PC-9 (cell line): Measurements from ENCODE around the gene PRDM4. TPM values are rescaled to one million over a fixed set of nuclear protein-coding genes. Genes with fewer than 3 reads are reported as not detected.
"Not testable (repeated sequence)": the region's sequence is repeated elsewhere in the genome, so short reads cannot be mapped to it uniquely, and the experiment has no call there.

Experiments used
- BruUV-seq: library from RNA; stranded (reverse); fragments of 400-500 nt; replicated peaks from 2 replicates; lab custom pipeline; 2021; lab: Mats Ljungman, UMichigan
- CTCF ChIA-PET: fragments of 300-600 bp; sonication (Branson Sonifier 250); formaldehyde crosslinking; loops from one replicate; lab custom pipeline; 2022; ENCODE audit warnings: antibody characterized with exemption; lab: Charles Lee
- POLR2A ChIA-PET: fragments of 300-600 bp; sonication (Branson Sonifier 250); formaldehyde crosslinking; loops from one replicate; lab custom pipeline; 2022; ENCODE audit warnings: antibody characterized with exemption; ENCODE audit not compliant: unreplicated experiment; lab: Charles Lee
- DNase-seq, 2 experiments: peaks; one replicate each; pipeline versions ENCODE4 v3.0.0 to v3.0.0-alpha.2; 2015 to 2022; ENCODE audit warnings: mixed read lengths in 1 of 2
- H2AFZ ChIP-seq: fragments of 200-600 bp; sonication (generic); 2 replicates; pipeline ENCODE4 v1.8.1; 2017; ENCODE audit warnings: antibody characterized with exemption
- H3F3A ChIP-seq: fragments of 200-600 bp; sonication (generic); 2 replicates; pipeline ENCODE4 v1.8.1; 2017; ENCODE audit warnings: antibody characterized with exemption, mild to moderate bottlenecking, low read depth; ENCODE audit not compliant: insufficient read depth
- H3K27ac ChIP-seq: fragments of 200-600 bp; sonication (generic); 2 replicates; pipeline ENCODE4 v1.6.1; 2016; ENCODE audit warnings: mixed run types
- H3K27me3 ChIP-seq: fragments of 200-600 bp; sonication (generic); 2 replicates; pipeline ENCODE4 v1.6.1; 2016; ENCODE audit warnings: low read depth, mixed run types; ENCODE audit not compliant: insufficient read depth
- H3K36me3 ChIP-seq: fragments of 200-600 bp; sonication (generic); 2 replicates; pipeline ENCODE4 v1.6.1; 2016; ENCODE audit warnings: low read depth, mixed run types
- H3K4me1 ChIP-seq: fragments of 200-600 bp; sonication (generic); replicated peaks from 2 replicates; pipeline ENCODE4 v1.6.1; 2016; ENCODE audit warnings: mixed run types; ENCODE audit not compliant: insufficient read depth
- H3K4me2 ChIP-seq: fragments of 200-600 bp; sonication (generic); 2 replicates; pipeline ENCODE4 v1.6.1; 2017; ENCODE audit warnings: mixed run types
- H3K4me3 ChIP-seq: fragments of 200-600 bp; sonication (generic); 2 replicates; pipeline ENCODE4 v1.6.1; 2016; ENCODE audit warnings: mixed run types
- H3K79me2 ChIP-seq: fragments of 200-600 bp; sonication (generic); 2 replicates; pipeline ENCODE4 v1.6.1; 2017; ENCODE audit warnings: low read depth, mixed run types
- H3K9me2 ChIP-seq: fragments of 200-600 bp; sonication (generic); 2 replicates; pipeline ENCODE4 v1.8.1; 2017; ENCODE audit warnings: mild to moderate bottlenecking; ENCODE audit not compliant: insufficient read depth
- H3K9me3 ChIP-seq: fragments of 200-600 bp; sonication (generic); 2 replicates; pipeline ENCODE4 v1.8.1; 2016; ENCODE audit warnings: low read depth; ENCODE audit not compliant: insufficient read depth
- H4K20me1 ChIP-seq: fragments of 200-600 bp; sonication (generic); 2 replicates; pipeline ENCODE4 v1.8.1; 2017; ENCODE audit not compliant: insufficient read depth
- EZH2 ChIP-seq: fragments of 200-600 bp; sonication (generic); IDR thresholded peaks from 2 replicates; pipeline ENCODE4 v1.8.0; 2017; ENCODE audit warnings: antibody characterized with exemption, low read depth
- intact Hi-C: fragments of 100-400 bp; cut with micrococcal nuclease; formaldehyde crosslinking; loops from one replicate; pipeline ENCODE4 v1.10.0; 2022; ENCODE audit not compliant: unreplicated experiment
- total RNA-seq: library from RNA; stranded (reverse); gene quantifications from 2 replicates; pipeline ENCODE4 v1.2.3, GENCODE V29; 2021
- TF ChIP-seq, protein P1 (sequence below): fragments of 200-600 bp; sonication (generic); conservative IDR thresholded peaks from 2 replicates; pipeline ENCODE4 v1.6.1; 2017; ENCODE audit warnings: mixed run types, antibody characterized with exemption, mild to moderate bottlenecking, moderate library complexity

The PRDM4 gene
- total RNA-seq, 1 experiment from 2014 or later: 21.6 TPM

GRCh38 chr12:107718606-107719005 is 42.3 kb downstream of the PRDM4 start:
- Histone ChIP-seq H3K4me3 (no peak overlapping the region), H3K27ac (no peak overlapping the region), H3K9me2 (no peaks in the 10 kb centered on the region), H3F3A (no peaks in the 10 kb centered on the region), H3K27me3 (no peaks in the 10 kb centered on the region), H3K9me3 (0 out of 2 replicates have a peak, but pooled peaks cover 3% of the 10 kb centered on the region), H4K20me1 (no peaks in the 10 kb centered on the region; the same call in 1 of the 2 replicates), H2AFZ (no peak overlapping the region), H3K4me2 (no peak overlapping the region), H3K36me3 (no peaks in the 10 kb centered on the region), H3K4me1 (no peaks in the 10 kb centered on the region), H3K79me2 (no peaks in the 10 kb centered on the region)
- BruUV-seq: no TSS peak
- ChIA-PET CTCF (no interaction called here), POLR2A (no interaction called here)
- intact Hi-C loops: no loop called here
- TF ChIP-seq EZH2: no peak
- TF ChIP-seq, protein P1, sequence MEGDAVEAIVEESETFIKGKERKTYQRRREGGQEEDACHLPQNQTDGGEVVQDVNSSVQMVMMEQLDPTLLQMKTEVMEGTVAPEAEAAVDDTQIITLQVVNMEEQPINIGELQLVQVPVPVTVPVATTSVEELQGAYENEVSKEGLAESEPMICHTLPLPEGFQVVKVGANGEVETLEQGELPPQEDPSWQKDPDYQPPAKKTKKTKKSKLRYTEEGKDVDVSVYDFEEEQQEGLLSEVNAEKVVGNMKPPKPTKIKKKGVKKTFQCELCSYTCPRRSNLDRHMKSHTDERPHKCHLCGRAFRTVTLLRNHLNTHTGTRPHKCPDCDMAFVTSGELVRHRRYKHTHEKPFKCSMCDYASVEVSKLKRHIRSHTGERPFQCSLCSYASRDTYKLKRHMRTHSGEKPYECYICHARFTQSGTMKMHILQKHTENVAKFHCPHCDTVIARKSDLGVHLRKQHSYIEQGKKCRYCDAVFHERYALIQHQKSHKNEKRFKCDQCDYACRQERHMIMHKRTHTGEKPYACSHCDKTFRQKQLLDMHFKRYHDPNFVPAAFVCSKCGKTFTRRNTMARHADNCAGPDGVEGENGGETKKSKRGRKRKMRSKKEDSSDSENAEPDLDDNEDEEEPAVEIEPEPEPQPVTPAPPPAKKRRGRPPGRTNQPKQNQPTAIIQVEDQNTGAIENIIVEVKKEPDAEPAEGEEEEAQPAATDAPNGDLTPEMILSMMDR: no peak
- DNase-seq: no peak

- no peaks in the 10 kb centered on the region for H3K9me2 ChIP-seq
- no peaks in the 10 kb centered on the region for H3F3A ChIP-seq
- H3K4me3 ChIP-seq: no peak overlapping the region
- no peak for DNase-seq
- H3K36me3 ChIP-seq: peaks cover 9% of the 10 kb centered on the region; the same call in 1 of the 2 replicates
- no peak overlapping the region for H2AFZ ChIP-seq
- intact Hi-C loops: no loop called here
- CTCF ChIA-PET: no interaction called here
- TF ChIP-seq, protein P1: no peak
- TF ChIP-seq EZH2: no peak
- POLR2A ChIA-PET: no interaction called here
- no peak overlapping the region for H3K4me2 ChIP-seq
- no peaks in the 10 kb centered on the region for H3K4me1 ChIP-seq
- H3K9me3 ChIP-seq: no peaks in the 10 kb centered on the region
- H4K20me1 ChIP-seq: no peaks in the 10 kb centered on the region; the same call in 1 of the 2 replicates
- H3K79me2 ChIP-seq: no peaks in the 10 kb centered on the region
- no peaks in the 10 kb centered on the region for H3K27me3 ChIP-seq
- no TSS peak for BruUV-seq
- no peak overlapping the region for H3K27ac ChIP-seq
Measured at GRCh38 chr12:107715780-107716179, 45.2 kb downstream of the PRDM4 start.

GRCh38 chr12:107705522-107705921 is 55.4 kb downstream of the PRDM4 start:
- CTCF ChIA-PET, intact Hi-C loops, POLR2A ChIA-PET: not testable (repeated sequence)

DNA sequence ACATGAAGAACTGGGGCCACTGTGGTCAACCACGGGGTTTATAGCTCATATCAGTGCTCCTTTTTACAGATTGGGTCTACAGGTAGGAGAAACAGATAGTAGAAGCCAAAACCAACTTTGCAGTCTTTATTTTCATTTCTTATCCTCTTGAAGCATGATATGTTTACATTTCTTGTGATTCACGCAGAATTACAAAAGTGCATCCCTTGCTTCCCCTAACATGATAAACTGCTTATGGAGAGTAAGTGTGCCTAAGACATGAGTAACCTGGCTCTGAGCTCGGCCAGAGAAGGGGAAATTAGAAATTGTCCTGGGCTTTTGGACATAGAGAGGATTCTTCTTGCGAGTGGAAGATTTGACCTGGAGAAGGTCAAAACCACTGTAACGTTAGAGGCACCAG is 56.9 kb downstream of the PRDM4 start:
- peaks cover 34% of the 10 kb centered on the region for H3K36me3 ChIP-seq
- BruUV-seq: no TSS peak
- CTCF ChIA-PET: no interaction called here

More at GRCh38 chr12:107705522-107705921, 55.4 kb downstream of the PRDM4 start:
- H2AFZ ChIP-seq, H4K20me1 ChIP-seq, H3K27ac ChIP-seq, H3F3A ChIP-seq, H3K27me3 ChIP-seq, BruUV-seq, H3K4me1 ChIP-seq, H3K4me2 ChIP-seq, H3K4me3 ChIP-seq, H3K9me2 ChIP-seq, DNase-seq, H3K79me2 ChIP-seq, H3K9me3 ChIP-seq: not testable (repeated sequence)
- H3K36me3 ChIP-seq: peaks cover 38% of the 10 kb centered on the region

More for the DNA sequence above, 56.9 kb downstream of the PRDM4 start:
- no peak for DNase-seq
- Histone ChIP-seq H3K9me3 (no peaks in the 10 kb centered on the region), H3K27ac (no peak overlapping the region), H2AFZ (no peak overlapping the region), H3K27me3 (no peaks in the 10 kb centered on the region), H3K4me2 (no peak overlapping the region), H3K9me2 (no peaks in the 10 kb centered on the region), H3K79me2 (no peaks in the 10 kb centered on the region), H3K4me1 (no peaks in the 10 kb centered on the region), H3K4me3 (no peak overlapping the region), H3F3A (no peaks in the 10 kb centered on the region), H4K20me1 (no peaks in the 10 kb centered on the region)
- TF ChIP-seq EZH2: no peak
- TF ChIP-seq, protein P1: no peak
- intact Hi-C loops: loop anchor here (5.0 kb wide), 1 partner anchor 38 kb away; no protein-coding TSS in a partner anchor
- POLR2A ChIA-PET: no interaction called here
